ENCODE measurements around the gene AGBL2.

DNA sequence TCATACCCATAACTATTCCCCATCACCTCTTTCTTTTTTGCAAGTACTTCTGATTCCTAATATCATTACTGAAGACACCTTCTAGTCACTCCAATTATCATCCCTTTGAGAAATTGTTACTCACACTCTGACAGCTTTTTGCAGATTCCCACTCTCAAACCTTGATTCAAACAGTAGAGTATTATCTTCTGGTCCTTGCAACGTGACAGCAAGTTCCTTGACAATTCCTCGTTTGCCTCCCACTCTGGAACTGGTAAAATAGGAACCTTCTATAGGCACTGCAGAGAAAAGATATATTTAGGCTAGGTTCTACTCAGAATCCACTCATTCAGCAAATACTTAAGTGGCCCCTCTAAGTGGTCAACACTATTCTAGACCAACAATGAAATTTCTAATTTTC lies 23.2 kb downstream of the AGBL2 start:
- TF ChIP-seq CTCF (IDR thresholded peaks at IDR 0.05) (no peak), POLR2A (IDR thresholded peaks at IDR 0.05) (no peak)
